ENCODE data around the gene DLL4. TPM values are rescaled to one million over a fixed set of nuclear protein-coding genes. Genes with fewer than 3 reads are reported as not detected.
"Not testable (repeated sequence)": the region's sequence is repeated elsewhere in the genome, so short reads cannot be mapped to it uniquely, and the experiment has no call there.

DLL4 gene
- total RNA-seq, 1 experiment from 2014 or later, result not detected

- peak; percentile 64 for DNase-seq (ENCODE audit: low spot score)
Observed at GRCh38 chr15:40941528-40942336, 12.6 kb downstream of the DLL4 start.

GRCh38 chr15:40942337-40942854 is 13.3 kb downstream of the DLL4 start:
- no peak for DNase-seq (ENCODE audit: low spot score)

GRCh38 chr15:40942878-40943277 is 13.7 kb downstream of the DLL4 start:
- no peak for DNase-seq (ENCODE audit: low spot score)

- DNase-seq (ENCODE audit: low spot score), result no peak
Observed at GRCh38 chr15:40943764-40944365, 14.7 kb downstream of the DLL4 start.

GRCh38 chr15:40944510-40945296 is 15.6 kb downstream of the DLL4 start:
- no peak for DNase-seq (ENCODE audit: low spot score)

- no peak for DNase-seq (ENCODE audit: low spot score)
Observed at GRCh38 chr15:40948706-40949473, 19.8 kb downstream of the DLL4 start.

GRCh38 chr15:40949756-40950207 is 20.6 kb downstream of the DLL4 start:
- DNase-seq (ENCODE audit: low spot score), result no peak

GRCh38 chr15:40951764-40952163 is 22.6 kb downstream of the DLL4 start:
- no peak for DNase-seq (ENCODE audit: low spot score)

- no peak for DNase-seq (ENCODE audit: low spot score)
Observed at GRCh38 chr15:40952301-40952900, 23.3 kb downstream of the DLL4 start.

GRCh38 chr15:40952901-40953712 is 24.0 kb downstream of the DLL4 start, which contains the start of gene CHAC1:
Gene CHAC1, plus strand, starts transcription at chr15:40953471. Its CDS starts 113 bp downstream, at chr15:40953584.
- peak; percentile 89 for DNase-seq (ENCODE audit: low spot score)

GRCh38 chr15:40953713-40954074 is 24.6 kb downstream of the DLL4 start:
- DNase-seq (ENCODE audit: low spot score), result no peak

GRCh38 chr15:40954158-40954848 is 25.2 kb downstream of the DLL4 start:
- DNase-seq (ENCODE audit: low spot score), result not testable (repeated sequence)

GRCh38 chr15:40955141-40955903 is 26.2 kb downstream of the DLL4 start:
- no peak for DNase-seq (ENCODE audit: low spot score)

- DNase-seq (ENCODE audit: low spot score), result peak; percentile 32
Observed at GRCh38 chr15:40955930-40956540, 26.9 kb downstream of the DLL4 start.

- no peak for DNase-seq (ENCODE audit: low spot score)
Observed at GRCh38 chr15:40956541-40956982, 27.4 kb downstream of the DLL4 start.

- no peak for DNase-seq (ENCODE audit: low spot score)
Observed at GRCh38 chr15:40957041-40957555, 28.0 kb downstream of the DLL4 start.

- DNase-seq (ENCODE audit: low spot score), result peak; percentile 26
Observed at GRCh38 chr15:40957581-40958051, 28.5 kb downstream of the DLL4 start.

- DNase-seq (ENCODE audit: low spot score), result no peak
Observed at GRCh38 chr15:40958146-40958545, 29.0 kb downstream of the DLL4 start.
